Measurements from ENCODE around the gene CGB1. TPM values are rescaled to one million over a fixed set of nuclear protein-coding genes. Genes with fewer than 3 reads are reported as not detected.

CGB1 gene
- total RNA-seq (2014; rRNA removed; shearing (Covaris generic)), result not detected in 2 replicates

GRCh38 chr19:49036815-49037214, at the start of gene CGB1:
CGB1 (minus strand) TSS chr19:49036895; CDS start chr19:49036711, 184 bp downstream.

DNA sequence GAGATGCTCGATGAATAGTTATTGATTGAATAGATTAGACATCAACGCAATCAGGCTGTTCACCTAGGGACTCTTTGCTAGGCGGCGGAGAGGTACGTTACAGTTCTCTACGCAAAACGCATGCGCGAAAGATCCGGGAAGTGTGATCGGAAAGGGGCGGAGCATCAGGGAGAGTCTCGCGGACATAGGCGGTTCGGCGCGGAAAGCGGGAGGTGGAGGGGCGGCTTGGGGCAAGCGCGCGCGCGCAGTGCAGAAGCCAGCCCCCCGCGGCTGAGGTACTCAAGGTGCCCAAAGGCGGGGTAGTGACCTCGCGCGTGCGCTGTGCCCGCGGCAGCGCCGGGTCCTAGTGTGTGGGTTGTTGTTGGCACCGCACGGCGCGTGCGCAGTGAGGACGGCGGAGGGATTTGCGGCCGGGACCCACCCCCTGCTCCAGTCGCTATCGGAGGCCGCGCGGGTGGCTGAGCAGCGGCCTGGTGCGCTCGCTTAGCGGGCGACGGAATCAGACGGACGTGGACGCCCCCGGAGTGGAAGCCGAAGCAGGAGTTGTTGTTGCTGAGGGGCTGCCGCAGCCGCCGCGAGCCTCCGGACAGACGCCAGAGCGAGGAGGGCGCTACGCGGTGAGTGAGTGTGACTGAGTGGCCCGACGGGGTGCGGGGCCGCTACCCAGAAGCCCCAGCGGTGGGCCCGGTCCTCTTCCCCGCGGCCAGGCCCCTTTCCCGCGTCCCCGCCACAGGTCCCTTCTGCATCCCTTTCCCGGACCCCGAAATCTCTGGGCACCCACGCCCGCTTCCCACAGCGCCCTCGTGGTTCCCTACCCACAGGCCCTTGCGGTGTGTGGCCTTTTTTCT, 48.5 kb upstream of the CGB1 start, which contains the start of gene SNRNP70:
Gene SNRNP70 (plus strand): TSS at position 432 of the 848 bp plus-strand sequence. CDS start 964 bp downstream, outside the sequence.

GRCh38 chr19:49064768-49065611, 28.3 kb upstream of the CGB1 start, which contains the start of gene NTF4:
NTF4 (minus strand) TSS chr19:49064818; CDS start chr19:49061997, 2,821 bp downstream.

GRCh38 chr19:49057636-49058234, 21.0 kb upstream of the CGB1 start, which contains the start of gene CGB7:
CGB7 (minus strand) TSS chr19:49057749; CDS start chr19:49055375, 2,374 bp downstream.

GRCh38 chr19:49049011-49049410, 12.3 kb upstream of the CGB1 start, which contains the start of gene CGB8:
CGB8 (minus strand) TSS chr19:49049111; CDS start chr19:49048739, 372 bp downstream.

GRCh38 chr19:49043548-49043947, 6.9 kb upstream of the CGB1 start, which contains the start of gene CGB5:
CGB5 (plus strand) TSS chr19:49043848; CDS start chr19:49044210, 362 bp downstream.

DNA sequence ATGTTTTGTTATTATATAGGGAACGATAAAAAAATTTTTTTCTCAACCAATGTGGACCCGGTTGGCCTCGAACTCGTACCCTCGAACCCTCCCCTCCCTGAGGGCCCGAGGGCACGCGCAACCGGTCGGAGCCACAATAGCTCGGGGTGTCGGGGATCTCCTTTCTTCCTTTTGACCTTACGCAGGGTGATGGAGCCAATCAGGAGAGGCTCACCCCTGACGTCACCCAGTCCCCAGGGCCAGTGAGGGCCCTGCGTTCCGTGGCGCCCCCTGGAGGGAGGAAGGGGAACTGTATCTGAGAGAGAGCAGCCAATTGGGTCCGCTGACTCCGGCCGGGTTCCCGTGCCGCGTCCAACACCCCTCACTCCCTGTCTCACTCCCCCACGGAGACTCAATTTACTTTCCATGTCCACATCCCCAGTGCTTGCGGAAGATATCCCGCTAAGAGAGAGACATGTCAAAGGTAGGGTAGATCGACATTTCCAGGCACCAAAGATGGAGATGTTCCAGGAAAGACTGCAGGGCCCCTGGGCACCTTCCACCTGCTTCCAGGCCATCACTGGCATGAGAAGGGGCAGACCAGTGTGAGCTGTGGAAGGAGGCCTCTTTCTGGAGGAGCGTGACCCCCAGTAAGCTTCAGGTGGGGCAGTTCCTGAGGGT, 4.9 kb downstream of the CGB1 start, which contains the start of gene CGB2:
Gene CGB2 (plus strand): TSS at position 249 of the 660 bp plus-strand sequence. CDS start 206 bp downstream, at position 455.

GRCh38 chr19:49024233-49024632, 12.5 kb downstream of the CGB1 start, which contains the start of gene CGB3:
CGB3 (minus strand) TSS chr19:49024333; CDS start chr19:49023971, 362 bp downstream.

GRCh38 chr19:49017041-49017665, 19.5 kb downstream of the CGB1 start, which contains the start of gene LHB:
LHB (minus strand) TSS chr19:49017091; CDS start chr19:49017081, 10 bp downstream.

GRCh38 chr19:48993175-48994034, 43.3 kb downstream of the CGB1 start, which contains the start of the genes GYS1 and RUVBL2:
GYS1 (minus strand) TSS chr19:48993309; CDS start chr19:48993112, 197 bp downstream.
RUVBL2 (plus strand) TSS chr19:48993887; CDS start chr19:48993912, 25 bp downstream.

Small RNA genes lying within 50 kb of the gene (small RNA-seq; reads per million reads assigned to genes)
- gene MIR6798 (not detected), gene RN7SL708P (not detected)

Other genes with a start within 250 kb of the CGB1 start
- 58.9 and 62.1 TPM in 2 replicates for gene BCAT2, start 225.9 kb downstream of the CGB1 start, total RNA-seq (2014; rRNA removed; shearing (Covaris generic))
- 0.45 TPM in 1 of 2 replicates, not detected in the other for gene HSD17B14, start 200.4 kb downstream of the CGB1 start, total RNA-seq (2014; rRNA removed; shearing (Covaris generic))
- gene PLEKHA4, start 168.3 kb downstream of the CGB1 start, total RNA-seq (2014; rRNA removed; shearing (Covaris generic)), result 12.7 and 24.4 TPM in 2 replicates
- 186 and 188 TPM in 2 replicates for gene PPP1R15A, start 164.5 kb downstream of the CGB1 start, total RNA-seq (2014; rRNA removed; shearing (Covaris generic))
- gene TULP2, start 138.2 kb downstream of the CGB1 start, total RNA-seq (2014; rRNA removed; shearing (Covaris generic)), result not detected in 2 replicates
- 193 and 199 TPM in 2 replicates for gene NUCB1, start 136.6 kb downstream of the CGB1 start, total RNA-seq (2014; rRNA removed; shearing (Covaris generic))
- gene DHDH, start 103.2 kb downstream of the CGB1 start, total RNA-seq (2014; rRNA removed; shearing (Covaris generic)), result not detected in 2 replicates
- 72.4 and 87.3 TPM in 2 replicates for gene BAX, start 82.0 kb downstream of the CGB1 start, total RNA-seq (2014; rRNA removed; shearing (Covaris generic))
- 1,177 and 1,345 TPM in 2 replicates for gene FTL, start 71.6 kb downstream of the CGB1 start, total RNA-seq (2014; rRNA removed; shearing (Covaris generic))
- 34.0 and 35.2 TPM in 2 replicates for gene GYS1, start 43.6 kb downstream of the CGB1 start, total RNA-seq (2014; rRNA removed; shearing (Covaris generic))
- gene RUVBL2, start 43.0 kb downstream of the CGB1 start, total RNA-seq (2014; rRNA removed; shearing (Covaris generic)), result 568 and 573 TPM in 2 replicates
- gene LHB, start 19.8 kb downstream of the CGB1 start, total RNA-seq (2014; rRNA removed; shearing (Covaris generic)), result 1.3 TPM in 1 of 2 replicates, not detected in the other
- not detected in 2 replicates for gene CGB3, start 12.6 kb downstream of the CGB1 start, total RNA-seq (2014; rRNA removed; shearing (Covaris generic))
- gene CGB2, start 5.0 kb downstream of the CGB1 start, total RNA-seq (2014; rRNA removed; shearing (Covaris generic)), result not detected in 2 replicates
- gene CGB5, start 7.0 kb upstream of the CGB1 start, total RNA-seq (2014; rRNA removed; shearing (Covaris generic)), result not detected in 2 replicates
- gene CGB8, start 12.2 kb upstream of the CGB1 start, total RNA-seq (2014; rRNA removed; shearing (Covaris generic)), result not detected in 2 replicates
- gene CGB7, start 20.9 kb upstream of the CGB1 start, total RNA-seq (2014; rRNA removed; shearing (Covaris generic)), result not detected in 2 replicates
- 0.40 TPM in 1 of 2 replicates, not detected in the other for gene NTF4, start 27.9 kb upstream of the CGB1 start, total RNA-seq (2014; rRNA removed; shearing (Covaris generic))
- gene KCNA7, start 35.8 kb upstream of the CGB1 start, total RNA-seq (2014; rRNA removed; shearing (Covaris generic)), result not detected in 2 replicates
- 344 and 371 TPM in 2 replicates for gene SNRNP70, start 48.6 kb upstream of the CGB1 start, total RNA-seq (2014; rRNA removed; shearing (Covaris generic))
- 8.1 and 9.5 TPM in 2 replicates for gene LIN7B, start 77.5 kb upstream of the CGB1 start, total RNA-seq (2014; rRNA removed; shearing (Covaris generic))
- gene C19orf73, start 82.2 kb upstream of the CGB1 start, total RNA-seq (2014; rRNA removed; shearing (Covaris generic)), result 2.2 and 4.1 TPM in 2 replicates
- gene PPFIA3, start 82.6 kb upstream of the CGB1 start, total RNA-seq (2014; rRNA removed; shearing (Covaris generic)), result 17.6 and 25.5 TPM in 2 replicates
- not detected in 2 replicates for gene HRC, start 118.5 kb upstream of the CGB1 start, total RNA-seq (2014; rRNA removed; shearing (Covaris generic))
- gene TRPM4, start 120.9 kb upstream of the CGB1 start, total RNA-seq (2014; rRNA removed; shearing (Covaris generic)), result 14.0 and 14.4 TPM in 2 replicates